Astrocyte of the cerebellum (primary cell): Measurements from ENCODE around the gene NMT1.

Experiments
- DNase-seq: peaks from one replicate; pipeline ENCODE4 v3.0.0-alpha.2; 2011; ENCODE audit warnings: low read depth
- H3K4me3 ChIP-seq: 2 replicates; pipeline ENCODE4 v1.5.1; 2011; ENCODE audit warnings: mild to moderate bottlenecking, low read depth, low read length, moderate library complexity
- CTCF ChIP-seq: IDR thresholded peaks from 2 replicates; pipeline ENCODE4 v1.5.1; 2012; ENCODE audit warnings: low read length, low read depth, moderate library complexity, mild to moderate bottlenecking; ENCODE audit errors: missing control alignments
- in situ Hi-C: cut with HindIII; loops from 2 replicates; pipeline ENCODE4 v1.10.0; 2017; ENCODE audit warnings: low sequenced_read_pairs

NMT1 gene

GRCh38 chr17:45112559-45113423, 51.7 kb downstream of the NMT1 start:
- in situ Hi-C loops = no loop called here
- no peak for DNase-seq
- no peak overlapping the region for H3K4me3 ChIP-seq
- TF ChIP-seq CTCF = no peak

- in situ Hi-C loops = no loop called here
- no peak for DNase-seq
- no peak for TF ChIP-seq CTCF
- H3K4me3 ChIP-seq = no peak overlapping the region
Measured at GRCh38 chr17:45113424-45113754, 52.3 kb downstream of the NMT1 start.

- H3K4me3 ChIP-seq = no peak overlapping the region
- in situ Hi-C loops = no loop called here
- no peak for DNase-seq
- no peak for TF ChIP-seq CTCF
Measured at GRCh38 chr17:45114117-45114932, 53.2 kb downstream of the NMT1 start.

- no peak for DNase-seq
- H3K4me3 ChIP-seq = no peak overlapping the region
- no peak for TF ChIP-seq CTCF
- in situ Hi-C loops = no loop called here
Measured at GRCh38 chr17:45115015-45115625, 54.0 kb downstream of the NMT1 start.

- no peak overlapping the region for H3K4me3 ChIP-seq
- no peak for TF ChIP-seq CTCF
- in situ Hi-C loops = no loop called here
- no peak for DNase-seq
Measured at GRCh38 chr17:45115871-45116270, 54.8 kb downstream of the NMT1 start.

GRCh38 chr17:45116434-45117016, 55.4 kb downstream of the NMT1 start:
- no peak for DNase-seq
- in situ Hi-C loops = no loop called here
- TF ChIP-seq CTCF = no peak
- H3K4me3 ChIP-seq = no peak overlapping the region
